A549 (cell line): ENCODE data around the gene THBS2. TPM values are rescaled to one million over a fixed set of nuclear protein-coding genes. Genes with fewer than 3 reads are reported as not detected.

ENCODE experiments used
- ATAC-seq, 2 experiments: fragments of 200-7000 bp in 1 of 2; fragments of >200 bp in 1 of 2; cut with Nextera tagmentation in 1 of 2; cut with Tn5 transposase in 1 of 2; 3 replicates each; pipeline versions ENCODE4 v1.8.0 to v1.9.1; 2018 to 2020; ENCODE audit warnings: mild to moderate bottlenecking in 1 of 2, moderate library complexity in 1 of 2
- CTCF ChIA-PET: fragments of 300-600 bp; sonication (Branson Sonifier 250); formaldehyde crosslinking; extraction: SDS; loops from one replicate; lab custom pipeline; 2021; ENCODE audit warnings: antibody characterized with exemption, inconsistent platforms; lab: Yijun Ruan, JAX
- POLR2A ChIA-PET: fragments of 350-600 bp; formaldehyde crosslinking; extraction: SDS; loops from one replicate; lab custom pipeline; 2021; ENCODE audit warnings: antibody characterized with exemption, inconsistent platforms; lab: Yijun Ruan, JAX
- DNase-seq, 2 experiments: peaks; one replicate each; pipeline versions ENCODE4 v3.0.0 to v3.0.0-alpha.2; 2011 to 2016; ENCODE audit warnings: low read depth in 1 of 2, low spot score in 1 of 2
- FAIRE-seq: peaks from 2 replicates; lab custom pipeline; 2011; peaks lifted over from hg19 to GRCh38; lab: Jason Lieb, UNC
- H3K27ac ChIP-seq, 2 experiments: fragments of >200 bp; sonication (Bioruptor Twin); formaldehyde crosslinking; 3 replicates each; pipeline ENCODE4 v1.5.1; 2016 to 2017
- H3K4me1 ChIP-seq: fragments of >200 bp; sonication (Bioruptor Twin); formaldehyde crosslinking; 3 replicates; pipeline ENCODE4 v1.6.1; 2016
- H3K4me2 ChIP-seq: fragments of >200 bp; sonication (Bioruptor Twin); formaldehyde crosslinking; 3 replicates; pipeline ENCODE4 v1.6.1; 2016
- H3K4me3 ChIP-seq: fragments of >200 bp; sonication (Bioruptor Twin); formaldehyde crosslinking; 3 replicates; pipeline ENCODE4 v1.5.1; 2016
- H3K9me3 ChIP-seq: fragments of >200 bp; sonication (Bioruptor Twin); formaldehyde crosslinking; 3 replicates; pipeline ENCODE4 v1.6.1; 2016
- BHLHE40 ChIP-seq: IDR thresholded peaks from 2 replicates; pipeline ENCODE4 v1.6.1; 2012; ENCODE audit warnings: low read depth, low read length, inconsistent platforms
- CBX8 ChIP-seq: fragments of 200-600 bp; sonication (generic); IDR thresholded peaks from 2 replicates; pipeline ENCODE4 v1.6.1; 2016
- CEBPB ChIP-seq, 2 experiments: fragments of >200 bp in 1 of 2; sonication (Bioruptor Twin) in 1 of 2; formaldehyde crosslinking in 1 of 2; IDR thresholded peaks; 2 replicates each; pipeline ENCODE4 v1.6.1; 2012 to 2016
- CHD4 ChIP-seq: fragments of 200-600 bp; sonication (generic); IDR thresholded peaks from 2 replicates; pipeline ENCODE4 v1.6.1; 2016; ENCODE audit warnings: antibody characterized with exemption, mild to moderate bottlenecking, borderline replicate concordance
- CTCF ChIP-seq: fragments of >200 bp; sonication (Bioruptor Twin); formaldehyde crosslinking; IDR thresholded peaks from 3 replicates; pipeline ENCODE4 v1.5.1; 2016
- E2F6 ChIP-seq: IDR thresholded peaks from 2 replicates; pipeline ENCODE4 v1.6.1; 2012; ENCODE audit warnings: low read depth, borderline replicate concordance
- ELK1 ChIP-seq: fragments of 150-350 bp; IDR thresholded peaks from 2 replicates; pipeline ENCODE4 v1.6.1; 2014; ENCODE audit warnings: low read depth, mild to moderate bottlenecking, low read length
- FOXS1 ChIP-seq: fragments of 250-450 bp; sonication (Bioruptor Pico); IDR thresholded peaks from 2 replicates; pipeline ENCODE4 v1.5.0; 2020; ENCODE audit warnings: mild to moderate bottlenecking, moderate library complexity
- GATA3 ChIP-seq: IDR thresholded peaks from 2 replicates; pipeline ENCODE4 v1.6.1; 2012; ENCODE audit warnings: borderline replicate concordance
- HDAC2 ChIP-seq: fragments of 200-600 bp; sonication (generic); IDR thresholded peaks from 2 replicates; pipeline ENCODE4 v1.6.1; 2016
- HES2 ChIP-seq: fragments of >200 bp; sonication (Bioruptor Twin); formaldehyde crosslinking; IDR thresholded peaks from 2 replicates; pipeline ENCODE4 v1.6.1; 2016
- JUN ChIP-seq, 2 experiments: fragments of >200 bp; sonication (Bioruptor Twin); formaldehyde crosslinking; IDR thresholded peaks; 2 replicates in 1 of 2; 3 replicates in 1 of 2; pipeline ENCODE4 v1.6.1; 2016 to 2017
- JUNB ChIP-seq: fragments of >200 bp; sonication (Bioruptor Twin); formaldehyde crosslinking; IDR thresholded peaks from 2 replicates; pipeline ENCODE4 v1.6.1; 2016
- MAFK ChIP-seq: fragments of 450-650 bp; IDR thresholded peaks from 2 replicates; pipeline ENCODE4 v1.6.1; 2014; ENCODE audit not compliant: partially characterized antibody
- MAX ChIP-seq: IDR thresholded peaks from 2 replicates; pipeline ENCODE4 v1.6.1; 2012
- MAZ ChIP-seq: fragments of 150-350 bp; IDR thresholded peaks from 2 replicates; pipeline ENCODE4 v1.6.1; 2014; ENCODE audit warnings: antibody characterized with exemption, low read depth, low read length, borderline replicate concordance
- MYC ChIP-seq: IDR thresholded peaks from 2 replicates; pipeline ENCODE4 v1.6.1; 2012; ENCODE audit warnings: mild to moderate bottlenecking, inconsistent platforms, low read length, improper control_type of control experiment, borderline replicate concordance
- NFE2L2 ChIP-seq: fragments of 150-350 bp; conservative IDR thresholded peaks from 2 replicates; pipeline ENCODE4 v1.6.1; 2014; ENCODE audit warnings: low read length
- NR3C1 ChIP-seq: fragments of >200 bp; sonication (Bioruptor Twin); formaldehyde crosslinking; IDR thresholded peaks from 3 replicates; pipeline ENCODE4 v1.6.1; 2017
- RCOR1 ChIP-seq: fragments of 150-350 bp; IDR thresholded peaks from 2 replicates; pipeline ENCODE4 v1.6.1; 2014; ENCODE audit warnings: antibody characterized with exemption, low read length, low read depth
- RNF2 ChIP-seq: fragments of 200-600 bp; sonication (generic); IDR thresholded peaks from 2 replicates; pipeline ENCODE4 v1.6.1; 2016; ENCODE audit warnings: low read depth, mild to moderate bottlenecking, antibody characterized with exemption, moderate library complexity, borderline replicate concordance
- SREBF2 ChIP-seq: fragments of 450-650 bp; IDR thresholded peaks from 2 replicates; pipeline ENCODE4 v1.6.1; 2014; ENCODE audit warnings: mild to moderate bottlenecking, moderate library complexity
- TFCP2L1 ChIP-seq: fragments of 250-450 bp; sonication (Bioruptor Pico); IDR thresholded peaks from 2 replicates; pipeline ENCODE4 v1.5.0; 2021; ENCODE audit warnings: mild to moderate bottlenecking
- TP53 ChIP-seq: fragments of 250-450 bp; sonication (Bioruptor Pico); IDR thresholded peaks from 2 replicates; pipeline ENCODE4 v1.5.0; 2021; ENCODE audit warnings: mild to moderate bottlenecking, moderate library complexity
- ZC3H11A ChIP-seq: fragments of 450-650 bp; IDR thresholded peaks from 2 replicates; pipeline ENCODE4 v1.6.1; 2014; ENCODE audit warnings: antibody characterized with exemption, mild to moderate bottlenecking
- ZNF302 ChIP-seq: fragments of 250-450 bp; sonication (Bioruptor Pico); IDR thresholded peaks from 2 replicates; pipeline ENCODE4 v1.9.0; 2021; ENCODE audit warnings: inconsistent platforms, mild to moderate bottlenecking, moderate library complexity
- WGBS: methylation state at CpG from one replicate; pipeline ENCODE4 v1.1.6; 2017; ENCODE audit errors: missing lambda C conversion rate; 5-methylcytosine and 5-hydroxymethylcytosine counted together
- polyA minus RNA-seq: library from RNA; depleted of rRNA, polyadenylated mRNA; stranded (reverse); fragments of >200 nt; gene quantifications from 2 replicates; pipeline ENCODE4 v1.2.3, GENCODE V29; 2011; rRNA and poly(A)+ RNA removed
- polyA plus RNA-seq, 4 experiments: library from polyadenylated mRNA; depleted of rRNA in 3 of 4; stranded (reverse); fragments of >200 nt; fragmentation: RNase III in 1 of 4; extraction: RNeasy Plus Mini Kit Qiagen cat#74134 plus additional on column Dnase treatment in 1 of 4; gene quantifications; 2 replicates in 3 of 4; 3 replicates in 1 of 4; pipeline ENCODE4 v1.2.3, GENCODE V29; 2011 to 2017

Gene THBS2
- polyA plus RNA-seq (2011; rRNA removed) (0.03 and 0.06 TPM in 2 replicates), polyA plus RNA-seq (2017; fragmentation: RNase III; extraction: RNeasy Plus Mini Kit Qiagen cat#74134 plus additional on column Dnase treatment) (0.01 TPM in 1 of 3 replicates, not detected in the others), polyA minus RNA-seq (0.10 TPM in 1 of 2 replicates, not detected in the other)
- not detected in 2 replicates for polyA plus RNA-seq (2012; cell fraction: cytosol; rRNA removed)
- polyA plus RNA-seq (2012; cell fraction: nucleus; rRNA removed) = not detected in 2 replicates

- ATAC-seq = no peak
- ChIA-PET POLR2A (no interaction called here), CTCF (no interaction called here)
- Histone ChIP-seq H3K4me2 (no peak within 1 kb of the TSS), H3K4me3 (no peak within 1 kb of the TSS), H3K9me3 (no peaks in the 10 kb centered on the region), H3K4me1 (no peaks in the 10 kb centered on the region), H3K27ac (no peak within 1 kb of the TSS)
- no peak for DNase-seq
- WGBS = 65% methylated on average over 34 of the region's 34 CpGs
- FAIRE-seq = no peak
- TF ChIP-seq NFE2L2 (no peak), ELK1 (no peak), TFCP2L1 (no peak), NR3C1 (no peak), HES2 (no peak), MYC (no peak), ZC3H11A (no peak), RNF2 (no peak), CHD4 (no peak), MAFK (no peak)
These were observed at the start of gene THBS2 for GRCh38 chr6:169253337-169254238. Gene THBS2 (minus strand): TSS chr6:169253846. CDS start chr6:169250784, 3,062 bp downstream.

- POLR2A ChIA-PET = no interaction called here
- FAIRE-seq = no peak
- no peaks in the 10 kb centered on the region for H3K4me1 ChIP-seq
- H3K9me3 ChIP-seq = peaks cover 8% of the 10 kb centered on the region; the same call in 2 of the 3 replicates
- CTCF ChIA-PET = no interaction called here
- WGBS = 40% methylated on average over 2 of the region's 3 CpGs
- no peak overlapping the region for H3K27ac ChIP-seq
- TF ChIP-seq SREBF2 (no peak), FOXS1 (no peak), JUN (IDR thresholded peaks at IDR 0.05) (no peak), HDAC2 (no peak), NR3C1 (no peak), CBX8 (no peak), E2F6 (no peak), MAX (no peak), TP53 (CRISPR knock-in tag) (no peak), JUNB (no peak), MAZ (no peak), GATA3 (no peak), CTCF (no peak), BHLHE40 (no peak), CHD4 (no peak), ZNF302 (no peak), RCOR1 (no peak), CEBPB (IDR thresholded peaks at IDR 0.05) (no peak)
- TF ChIP-seq, all 56 proteins: peak for 0
- ATAC-seq (no peak), DNase-seq (no peak)
- no peak overlapping the region for H3K4me2 ChIP-seq
- H3K4me3 ChIP-seq = no peak overlapping the region
These were observed 49.1 kb upstream of the THBS2 start for GRCh38 chr6:169302716-169303115.
